GM21528 (cell line): Measurements from ENCODE around the gene INHBC.
"Not testable (repeated sequence)": the region's sequence is repeated elsewhere in the genome, so short reads cannot be mapped to it uniquely, and the experiment has no call there.

ENCODE experiments used
- ATAC-seq: cut with Tn5 transposase; IDR thresholded peaks from one replicate; pipeline ENCODE4 v1.9.1; 2021; ENCODE audit warnings: mild to moderate bottlenecking, moderate library complexity; ENCODE audit not compliant: unreplicated experiment, low FRiP score

Gene INHBC

DNA sequence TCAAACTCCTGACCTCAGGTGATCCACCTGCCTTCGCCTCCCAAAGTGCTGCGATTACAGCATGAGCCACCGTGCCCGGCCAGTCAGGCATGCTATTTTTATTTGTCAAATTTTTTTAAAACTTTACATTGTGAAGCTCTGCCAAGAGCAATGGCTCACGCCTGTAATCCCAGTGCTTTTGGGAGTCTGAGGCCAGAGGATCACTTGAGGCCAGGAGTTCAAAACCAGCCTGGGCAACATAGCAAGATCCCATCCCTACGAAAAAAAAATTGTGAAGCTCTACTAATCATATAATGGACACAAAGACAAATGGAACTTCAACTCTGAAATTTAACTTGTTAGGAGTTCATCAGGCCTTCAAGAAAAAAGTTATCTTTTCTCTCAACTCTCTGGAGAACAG is 5.6 kb upstream of the INHBC start:
- ATAC-seq = no peak

DNA sequence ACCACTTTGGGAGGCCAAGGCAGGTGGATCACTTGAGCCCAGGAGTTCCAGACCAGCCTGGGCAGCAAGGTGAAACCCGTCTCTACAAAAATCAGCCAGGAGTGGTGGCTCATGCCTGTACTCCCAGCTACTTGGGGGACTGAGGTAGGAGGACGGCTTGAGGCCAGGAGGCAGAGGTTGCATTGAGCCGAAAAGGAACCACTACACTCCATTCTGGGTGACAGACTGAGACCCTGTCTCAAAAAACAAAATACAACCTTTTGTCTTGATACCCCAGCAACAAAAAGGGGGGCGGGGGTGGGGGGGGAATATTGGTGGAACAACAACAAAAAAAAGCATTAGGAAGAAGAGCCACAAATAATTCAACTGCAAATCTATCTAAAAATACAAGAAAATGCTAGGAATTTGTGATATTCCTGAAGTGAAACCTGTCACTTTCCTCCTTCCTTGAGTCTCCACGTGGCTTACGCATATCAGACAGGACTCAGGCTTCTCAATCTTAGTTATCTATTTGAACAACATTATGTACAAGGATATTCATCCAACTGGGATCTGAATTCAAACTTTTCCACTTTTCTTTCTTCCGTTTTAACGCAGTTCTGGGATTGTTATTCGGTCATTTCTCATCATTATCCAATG is 5.0 kb upstream of the INHBC start:
- no peak for ATAC-seq

DNA sequence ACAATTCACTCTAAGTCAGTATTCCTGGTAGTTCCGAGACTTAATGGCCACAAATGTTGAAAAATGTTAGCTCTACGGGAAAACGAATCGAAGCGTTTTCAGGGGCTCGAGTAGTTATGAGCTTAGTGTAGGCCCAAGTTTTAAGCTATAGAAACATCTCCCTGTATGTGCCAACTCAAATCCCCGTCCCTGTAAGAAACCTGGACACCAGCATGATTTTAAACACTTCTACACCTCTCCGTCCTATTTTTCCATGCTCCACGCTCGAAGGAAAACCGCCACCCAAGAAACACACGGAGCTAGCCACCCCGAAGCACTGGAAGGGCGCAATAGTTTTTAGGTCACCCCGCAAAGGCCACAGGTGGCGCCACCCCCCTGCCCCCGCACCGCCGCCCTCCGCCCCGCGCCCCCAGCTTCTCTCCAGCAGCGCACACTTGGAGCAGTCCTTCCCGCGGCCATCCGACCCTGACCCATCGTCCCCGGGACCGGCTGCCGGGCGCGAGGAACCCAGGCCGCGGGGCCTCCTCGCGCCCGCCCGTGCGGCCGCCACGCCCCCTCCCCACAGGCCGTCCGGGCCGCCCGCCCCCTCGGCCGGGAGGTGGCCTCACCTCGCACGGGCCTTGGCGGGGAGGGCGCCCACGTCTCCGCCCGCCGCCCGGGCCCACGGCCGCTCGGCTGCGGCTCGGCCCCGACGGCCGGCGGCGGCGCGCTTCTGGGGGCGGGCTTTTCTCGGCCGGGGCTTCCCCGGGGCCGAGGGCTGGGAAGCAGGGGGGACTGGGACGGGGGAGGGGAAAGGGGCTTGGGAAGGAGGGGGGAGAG is 4.3 kb upstream of the INHBC start:
- ATAC-seq = peak; percentile 55

DNA sequence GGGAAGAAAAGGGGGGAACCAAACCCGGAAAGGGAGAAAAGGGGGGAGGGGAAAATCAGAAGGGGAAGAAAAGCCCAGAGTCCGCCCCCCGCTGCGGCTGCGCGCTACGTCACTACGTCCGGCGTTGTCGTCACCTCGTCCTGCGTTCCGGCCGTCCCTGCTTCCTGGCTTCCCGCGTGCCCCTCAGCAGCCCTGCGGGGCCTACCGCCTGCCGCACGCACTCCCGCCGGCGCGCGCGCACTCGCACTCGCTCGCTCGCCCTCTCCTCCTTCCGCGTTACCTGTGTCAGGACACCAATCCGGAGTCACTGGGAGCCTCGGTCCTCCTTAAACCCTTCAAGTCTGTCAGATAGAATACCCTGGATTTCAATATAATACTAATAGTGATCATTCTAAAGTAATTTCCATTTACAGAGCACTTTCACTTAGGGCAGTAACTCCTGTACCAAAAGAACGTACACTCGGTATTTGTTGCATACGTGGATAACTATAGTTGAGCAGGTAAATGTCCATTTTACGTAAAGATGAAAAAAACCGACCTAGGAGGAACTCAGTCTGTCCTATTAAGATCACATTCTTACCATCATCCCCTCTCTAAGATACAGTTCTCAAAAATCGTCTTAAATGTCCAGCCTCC is 3.5 kb upstream of the INHBC start, which contains the start of gene R3HDM2:
R3HDM2 (minus strand) TSS at position 113 of the 636 bp plus-strand sequence. CDS start 120,615 bp downstream, outside the sequence.
- ATAC-seq = peak; percentile 92

DNA sequence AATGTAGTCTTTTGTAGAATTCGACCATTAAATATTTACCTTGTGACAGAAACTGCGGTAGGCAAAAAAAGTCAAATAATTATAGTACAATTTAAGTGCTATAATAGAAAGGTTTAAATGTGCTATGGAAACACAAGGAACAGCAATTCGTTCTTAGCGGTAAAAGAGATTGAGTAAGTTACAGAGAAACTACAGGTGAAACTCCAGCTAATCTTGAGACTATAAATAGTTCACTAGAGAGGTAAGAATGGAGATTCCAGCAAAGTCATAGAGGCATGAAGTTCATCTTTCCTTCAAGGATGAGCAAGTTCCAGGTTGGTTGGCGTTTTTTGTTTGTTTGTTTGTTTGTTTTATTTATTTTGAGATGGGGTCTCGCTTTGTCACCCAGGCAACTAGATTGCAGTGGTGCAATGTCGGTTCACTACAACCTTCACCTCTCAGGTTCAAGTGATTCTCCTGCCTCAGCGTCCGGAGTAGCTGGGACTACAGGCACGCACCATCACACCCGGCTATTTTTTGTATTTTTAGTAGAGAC is 2.9 kb upstream of the INHBC start:
- no peak for ATAC-seq

DNA sequence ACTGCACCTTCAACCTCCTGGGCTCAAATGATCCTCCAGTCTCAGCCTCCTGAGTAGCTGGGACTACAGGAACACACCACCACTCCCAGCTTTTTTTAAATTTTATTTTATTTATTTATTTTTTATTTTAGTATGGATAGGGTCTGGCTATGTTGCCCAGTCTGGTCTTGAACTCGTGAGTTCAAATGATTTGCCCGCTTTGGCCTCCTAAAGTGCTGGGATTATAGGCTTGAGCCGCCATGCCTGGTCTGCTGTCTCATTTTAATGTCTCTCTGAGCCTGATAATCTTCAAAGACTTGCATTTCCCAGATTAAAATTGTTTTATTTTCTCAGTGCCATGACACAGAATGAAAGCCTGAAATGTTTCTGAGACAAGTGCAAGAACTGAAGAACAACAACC is 1.2 kb upstream of the INHBC start:
- ATAC-seq = no peak

DNA sequence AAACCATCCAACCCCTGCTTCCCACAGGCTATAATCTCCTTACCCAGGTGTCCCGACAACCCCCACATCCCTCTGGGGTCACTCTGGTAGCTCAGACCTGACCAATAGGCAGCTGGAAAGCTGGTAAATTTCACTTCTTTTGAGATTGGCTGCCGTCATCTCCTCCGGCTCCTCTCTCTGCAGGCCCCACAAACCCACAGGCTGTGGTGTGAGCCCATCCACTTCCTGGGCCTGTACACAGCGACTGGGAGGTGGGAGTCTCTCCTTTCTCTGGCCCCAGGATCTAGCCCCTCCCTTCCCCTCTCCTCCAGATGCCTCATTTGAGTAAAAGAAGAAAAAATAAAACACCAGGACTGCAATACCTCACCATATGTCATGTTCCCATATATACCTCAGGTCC is 709 bp downstream of the INHBC start:
- ATAC-seq = no peak

DNA sequence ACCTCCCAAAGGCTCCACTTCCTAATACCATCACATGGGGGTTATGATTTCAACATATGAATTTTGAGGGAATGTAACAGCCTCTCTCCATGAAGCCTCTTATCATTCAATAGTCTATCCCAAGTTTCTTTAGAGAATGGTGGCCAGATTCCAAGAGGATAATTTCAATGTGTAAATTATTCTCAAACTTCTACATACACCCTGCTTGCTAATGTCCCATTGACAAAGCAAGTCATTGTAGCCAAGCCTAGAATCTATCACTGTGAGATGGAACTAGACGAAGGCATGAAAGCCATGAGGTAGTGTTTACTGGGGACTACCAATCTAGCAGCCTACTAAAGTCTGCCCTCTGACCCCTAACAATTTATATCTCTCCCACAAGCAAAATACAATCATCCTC is 3.8 kb downstream of the INHBC start:
- ATAC-seq = no peak

DNA sequence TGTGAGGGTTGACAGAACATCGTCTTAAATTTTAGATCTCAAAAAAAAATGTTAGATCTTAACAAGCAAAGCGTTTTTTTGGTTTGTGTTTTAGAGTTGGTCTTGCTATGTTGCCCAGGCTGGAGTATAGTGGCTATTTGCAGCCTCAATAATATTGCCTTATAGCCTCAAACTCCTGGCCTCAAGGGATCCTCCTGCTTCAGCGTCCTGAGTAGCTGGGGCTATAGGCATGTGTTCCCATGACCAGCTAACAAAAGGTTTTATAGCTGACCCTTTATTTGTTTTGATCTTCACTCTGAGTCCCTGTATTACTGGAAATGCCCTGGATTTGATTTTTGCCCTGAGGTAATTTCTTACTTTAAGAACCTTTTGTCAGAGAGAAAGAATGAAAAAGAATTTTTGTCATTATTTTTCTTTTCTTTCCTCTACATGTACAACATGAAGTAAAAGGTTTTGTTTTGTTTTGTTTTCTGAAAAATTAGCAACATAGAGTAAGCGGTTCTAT is 5.2 kb downstream of the INHBC start:
- ATAC-seq = no peak

DNA sequence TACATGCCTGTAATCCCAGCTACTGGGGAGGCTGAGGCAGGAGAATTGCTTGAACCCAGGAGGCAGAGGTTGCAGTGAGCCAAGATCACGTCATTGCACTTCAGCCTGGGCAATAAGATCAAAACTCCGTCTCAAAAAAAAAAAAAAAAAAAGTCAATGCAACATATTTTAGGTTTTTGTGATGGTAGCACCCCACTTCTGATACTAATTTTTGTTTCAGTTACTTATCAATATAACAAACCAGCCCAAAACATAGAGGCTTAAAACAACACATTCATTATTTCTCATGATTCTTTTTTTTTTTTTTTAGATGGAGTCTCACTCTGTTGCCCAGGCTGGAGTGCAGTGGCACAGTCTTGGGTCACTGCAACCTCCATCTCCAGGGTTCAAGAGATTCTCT is 6.8 kb downstream of the INHBC start:
- not testable (repeated sequence) for ATAC-seq

DNA sequence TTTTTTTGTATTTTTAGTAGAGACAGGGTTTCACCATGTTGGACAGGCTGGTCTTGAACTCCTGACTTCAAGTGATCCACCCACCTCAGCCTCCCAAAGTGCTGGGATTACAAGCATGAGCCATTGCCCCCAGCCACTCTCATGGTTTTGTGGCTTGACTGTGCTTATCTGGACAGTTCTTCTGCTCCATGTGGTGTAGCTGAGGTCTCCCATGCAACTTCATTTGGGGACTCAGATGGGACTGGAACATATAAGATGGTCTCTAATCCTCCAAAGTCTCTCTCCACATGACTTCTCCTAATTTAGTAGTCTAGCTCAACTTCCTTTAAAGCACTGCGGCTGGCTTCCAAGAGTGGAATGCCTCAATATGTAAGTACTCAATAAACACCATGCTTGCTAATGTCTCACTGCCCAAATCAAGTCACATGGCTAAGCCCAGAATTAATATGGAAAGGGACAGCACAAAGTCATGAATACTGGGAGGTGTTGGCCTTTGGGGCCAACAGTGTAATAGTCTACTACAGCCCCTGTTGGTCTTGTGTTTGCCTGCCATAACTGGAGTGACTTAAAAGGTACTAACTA is 7.4 kb downstream of the INHBC start:
- no peak for ATAC-seq

DNA sequence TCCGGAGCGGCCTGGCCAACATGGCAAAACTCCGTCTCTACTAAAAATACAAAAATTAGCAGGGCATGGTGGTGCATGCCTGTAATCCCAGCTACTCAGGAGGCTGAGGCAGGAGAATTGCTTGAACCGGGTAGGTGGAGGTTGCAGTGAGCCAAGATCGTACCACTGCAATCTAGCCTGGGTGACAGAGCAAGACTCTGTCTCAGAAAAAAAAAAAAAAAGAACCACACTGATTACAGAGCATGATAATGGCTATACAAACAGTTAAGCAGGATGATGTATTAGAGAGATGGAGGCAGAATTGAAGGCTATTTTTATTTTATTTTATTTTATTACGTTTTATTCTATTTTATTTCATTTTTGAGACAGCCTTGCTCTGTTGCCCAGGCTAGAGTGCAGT is 9.8 kb downstream of the INHBC start:
- ATAC-seq = not testable (repeated sequence)

DNA sequence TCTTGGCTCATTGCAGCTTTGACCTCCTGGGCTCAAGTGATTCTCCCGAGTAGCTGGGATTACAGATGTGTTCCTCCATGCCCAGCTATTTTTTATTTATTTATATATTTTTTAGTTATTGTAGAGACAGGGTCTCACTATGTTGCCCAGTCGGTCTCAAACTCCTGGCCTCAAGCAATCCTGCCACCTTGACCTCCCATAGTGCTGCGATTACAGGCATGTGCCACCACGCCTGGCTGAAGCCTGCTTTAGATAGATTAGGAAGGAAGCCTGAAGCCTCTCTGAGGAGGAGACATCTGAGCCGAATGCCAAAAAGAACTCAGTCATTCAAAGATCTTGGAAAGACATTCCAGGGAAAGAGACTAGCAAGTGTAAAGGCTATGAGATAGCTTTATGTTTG is 10.2 kb downstream of the INHBC start:
- no peak for ATAC-seq

DNA sequence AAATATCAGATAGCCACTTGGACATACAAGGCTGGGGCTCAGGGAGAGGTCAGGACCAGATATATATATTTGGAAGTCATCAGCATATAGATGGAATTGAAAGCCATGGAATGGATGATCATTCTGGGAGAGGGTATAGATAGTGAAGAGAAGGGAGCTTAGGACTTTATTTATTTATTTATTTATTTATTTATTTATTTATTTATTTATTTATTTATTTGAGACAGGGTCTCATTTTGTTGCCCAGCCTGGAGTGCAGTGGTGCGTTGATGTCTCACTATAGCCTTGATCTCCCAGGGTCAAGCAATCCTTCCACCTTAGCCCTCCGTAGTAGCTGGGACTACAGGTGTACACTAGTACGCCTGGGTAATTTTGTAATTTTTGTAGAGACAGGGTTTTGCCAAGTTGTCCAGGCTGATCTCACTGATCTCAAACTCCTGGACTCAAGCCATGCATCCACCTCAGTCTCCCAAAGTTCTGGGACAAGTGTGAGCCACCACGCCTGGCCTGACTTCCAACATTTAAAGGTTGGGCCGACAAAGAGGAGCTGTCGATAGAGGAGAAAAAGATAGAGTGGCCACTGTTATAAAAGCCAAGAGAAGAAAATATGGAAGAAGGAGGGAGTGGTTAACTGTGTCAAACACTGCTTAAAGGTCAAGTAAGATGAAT is 11.8 kb downstream of the INHBC start:
- no peak for ATAC-seq

DNA sequence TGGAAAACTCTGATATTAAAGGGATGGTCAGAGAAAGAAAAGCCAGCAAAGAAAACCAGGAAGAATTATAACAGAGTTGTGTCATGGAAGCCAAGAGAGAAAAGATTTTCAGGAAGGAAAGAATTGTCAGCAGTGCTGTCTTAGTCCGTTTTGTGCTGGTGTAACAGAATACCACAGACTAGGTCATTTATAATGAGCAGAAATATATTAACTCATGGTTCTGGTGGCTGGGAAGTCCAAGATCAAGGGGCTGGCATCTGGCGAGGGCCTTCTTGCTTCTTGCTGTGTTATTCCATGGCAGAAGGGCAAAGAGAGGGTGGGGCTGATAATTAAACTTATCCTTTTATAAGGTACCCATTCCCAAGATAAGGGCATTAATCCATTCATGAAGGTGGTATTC is 14.1 kb downstream of the INHBC start:
- ATAC-seq = no peak

DNA sequence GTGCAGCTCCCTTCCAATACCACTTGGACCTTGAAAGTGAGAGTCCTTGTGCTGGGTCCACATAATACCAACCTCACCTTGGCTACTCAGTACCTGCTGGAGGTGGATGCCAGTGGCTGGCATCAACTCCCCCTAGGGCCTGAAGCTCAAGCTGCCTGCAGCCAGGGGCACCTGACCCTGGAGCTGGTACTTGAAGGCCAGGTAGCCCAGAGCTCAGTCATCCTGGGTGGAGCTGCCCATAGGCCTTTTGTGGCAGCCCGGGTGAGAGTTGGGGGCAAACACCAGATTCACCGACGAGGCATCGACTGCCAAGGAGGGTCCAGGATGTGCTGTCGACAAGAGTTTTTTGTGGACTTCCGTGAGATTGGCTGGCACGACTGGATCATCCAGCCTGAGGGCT is 14.8 kb downstream of the INHBC start:
- ATAC-seq = no peak

DNA sequence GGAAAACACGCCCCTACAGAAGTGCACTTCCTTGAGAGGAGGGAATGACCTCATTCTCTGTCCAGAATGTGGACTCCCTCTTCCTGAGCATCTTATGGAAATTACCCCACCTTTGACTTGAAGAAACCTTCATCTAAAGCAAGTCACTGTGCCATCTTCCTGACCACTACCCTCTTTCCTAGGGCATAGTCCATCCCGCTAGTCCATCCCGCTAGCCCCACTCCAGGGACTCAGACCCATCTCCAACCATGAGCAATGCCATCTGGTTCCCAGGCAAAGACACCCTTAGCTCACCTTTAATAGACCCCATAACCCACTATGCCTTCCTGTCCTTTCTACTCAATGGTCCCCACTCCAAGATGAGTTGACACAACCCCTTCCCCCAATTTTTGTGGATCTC is 15.5 kb downstream of the INHBC start:
- no peak for ATAC-seq

DNA sequence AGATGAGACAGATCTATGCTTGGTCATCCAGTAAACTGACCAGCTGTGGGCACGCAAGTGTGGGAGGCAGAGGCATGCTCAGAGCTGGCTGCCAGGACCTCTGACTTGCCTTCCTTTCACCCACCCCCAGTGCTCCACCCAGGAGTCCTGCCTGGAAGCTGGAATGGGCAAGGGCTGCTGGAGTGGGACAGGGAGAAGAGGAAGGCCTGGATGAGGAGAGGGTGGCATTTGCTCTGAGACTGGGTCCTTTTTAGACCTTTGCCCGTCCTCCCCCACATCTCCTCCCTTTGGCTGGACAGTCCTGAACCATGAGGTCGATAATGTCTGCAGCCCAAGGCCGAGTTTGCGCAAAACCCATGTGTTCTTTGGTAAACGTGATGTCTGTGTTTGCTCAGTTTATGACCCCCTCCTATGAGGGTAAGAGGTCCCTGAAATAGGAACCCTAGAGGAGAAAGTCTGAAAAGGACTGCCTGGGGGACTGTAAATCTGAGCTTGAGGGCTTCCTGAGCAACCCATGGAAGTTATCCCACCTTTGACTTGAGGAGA is 16.7 kb downstream of the INHBC start:
- no peak for ATAC-seq

DNA sequence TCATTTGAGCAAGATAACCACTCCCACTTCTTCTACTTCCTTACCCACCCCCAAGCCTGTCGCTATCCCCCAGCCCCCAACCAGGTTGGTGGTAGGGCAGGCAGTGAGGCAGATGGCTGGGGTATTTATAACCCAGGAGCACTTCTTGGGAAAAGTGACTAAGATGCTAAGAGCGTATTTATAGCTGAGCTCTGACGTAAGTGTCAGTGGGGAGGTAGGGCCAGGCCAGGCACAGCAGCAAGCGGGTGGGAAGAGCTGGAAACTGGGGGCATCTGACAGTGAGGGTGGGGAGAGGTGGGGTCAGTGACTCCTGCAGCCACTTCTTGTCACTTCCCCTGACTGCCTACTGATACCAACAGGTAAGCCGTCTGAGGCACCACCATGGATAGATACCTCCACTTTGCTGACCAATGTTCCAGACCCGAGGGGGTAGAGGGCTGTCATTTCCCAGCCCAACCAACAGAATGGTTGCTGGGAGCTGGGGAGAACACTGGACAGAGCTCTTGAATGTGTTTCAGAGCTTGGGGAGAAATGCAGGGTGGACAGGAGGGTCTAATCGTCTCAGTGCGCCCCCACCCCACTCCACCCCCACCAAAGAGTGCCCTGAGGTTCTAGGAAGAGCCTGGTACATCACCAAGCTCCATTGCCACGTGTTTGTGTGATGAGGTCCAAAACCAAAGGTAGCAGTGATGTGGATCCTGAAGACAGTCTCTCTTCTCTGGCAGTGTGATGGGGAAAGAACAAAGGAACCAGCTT is 17.8 kb downstream of the INHBC start:
- no peak for ATAC-seq
